HG02973 (cell line): ENCODE data around the gene SNN.

Source experiments
- ATAC-seq: cut with Tn5 transposase; IDR thresholded peaks from one replicate; pipeline ENCODE4 v1.9.1; 2021; ENCODE audit warnings: moderate library complexity; ENCODE audit not compliant: unreplicated experiment

SNN gene

DNA sequence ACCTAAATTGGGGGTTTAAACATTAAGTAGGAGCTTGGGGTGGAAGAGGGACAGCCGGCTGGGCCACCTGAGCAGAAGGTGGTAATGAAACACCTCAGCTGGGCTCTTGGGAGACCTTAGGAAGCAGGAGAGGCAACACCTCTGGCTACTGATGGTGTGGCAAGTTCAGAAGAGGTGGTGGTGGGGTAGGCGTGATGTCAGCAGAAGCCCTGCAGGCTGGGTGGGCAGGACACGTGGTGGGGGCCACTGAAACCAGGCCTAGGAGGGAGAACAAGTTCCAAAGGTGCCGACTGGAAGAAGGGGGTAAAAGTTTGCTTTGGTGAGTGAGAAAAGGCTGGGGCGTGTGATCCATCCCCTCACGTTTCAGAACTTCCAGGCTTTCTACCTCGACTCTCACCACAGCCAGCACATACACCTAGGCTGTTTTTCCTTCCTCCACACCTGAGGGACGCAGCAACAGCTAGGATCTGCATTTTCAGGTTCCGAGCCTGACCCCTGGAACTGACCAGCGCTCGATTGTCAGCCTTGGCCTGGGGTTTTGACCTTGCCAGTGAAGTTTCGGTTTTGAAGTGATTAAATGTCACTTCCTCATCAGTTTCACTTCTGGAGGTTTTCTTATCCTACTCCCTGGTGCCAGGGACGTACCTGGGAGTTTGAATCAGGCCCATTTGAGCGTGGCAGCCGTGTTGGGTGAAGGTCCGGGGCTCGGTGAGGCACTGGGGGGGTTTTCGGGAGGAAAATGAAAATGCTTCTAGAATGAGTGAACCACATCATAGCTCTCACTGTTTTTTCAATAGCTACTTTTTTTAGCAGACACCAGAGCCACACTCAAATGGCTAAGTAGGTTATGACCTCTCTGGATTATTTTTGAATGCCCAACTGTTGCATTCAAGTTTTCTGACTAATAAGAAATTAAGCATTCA, 10.0 kb downstream of the SNN start:
- ATAC-seq = no peak

DNA sequence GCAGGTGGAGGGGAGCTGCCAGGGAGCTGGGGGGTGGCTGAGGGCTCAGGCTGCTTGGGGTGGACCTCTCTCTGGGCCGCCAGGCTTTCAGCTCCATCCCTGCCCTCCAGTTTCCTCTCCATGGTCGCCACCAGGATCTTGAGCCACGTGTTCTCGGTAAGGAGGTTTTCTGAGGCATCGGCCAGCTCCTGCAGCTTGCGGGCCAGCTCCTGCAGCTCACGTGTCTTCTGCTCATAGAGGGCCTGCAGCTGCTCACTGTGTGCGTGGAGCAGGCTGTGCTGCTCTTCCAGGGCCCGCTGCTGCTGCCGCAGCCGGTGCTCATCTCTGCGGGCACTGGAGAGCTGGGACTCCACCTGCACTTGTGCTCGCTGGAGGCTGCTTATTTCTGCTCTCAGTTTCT, 11.0 kb downstream of the SNN start:
- no peak for ATAC-seq

DNA sequence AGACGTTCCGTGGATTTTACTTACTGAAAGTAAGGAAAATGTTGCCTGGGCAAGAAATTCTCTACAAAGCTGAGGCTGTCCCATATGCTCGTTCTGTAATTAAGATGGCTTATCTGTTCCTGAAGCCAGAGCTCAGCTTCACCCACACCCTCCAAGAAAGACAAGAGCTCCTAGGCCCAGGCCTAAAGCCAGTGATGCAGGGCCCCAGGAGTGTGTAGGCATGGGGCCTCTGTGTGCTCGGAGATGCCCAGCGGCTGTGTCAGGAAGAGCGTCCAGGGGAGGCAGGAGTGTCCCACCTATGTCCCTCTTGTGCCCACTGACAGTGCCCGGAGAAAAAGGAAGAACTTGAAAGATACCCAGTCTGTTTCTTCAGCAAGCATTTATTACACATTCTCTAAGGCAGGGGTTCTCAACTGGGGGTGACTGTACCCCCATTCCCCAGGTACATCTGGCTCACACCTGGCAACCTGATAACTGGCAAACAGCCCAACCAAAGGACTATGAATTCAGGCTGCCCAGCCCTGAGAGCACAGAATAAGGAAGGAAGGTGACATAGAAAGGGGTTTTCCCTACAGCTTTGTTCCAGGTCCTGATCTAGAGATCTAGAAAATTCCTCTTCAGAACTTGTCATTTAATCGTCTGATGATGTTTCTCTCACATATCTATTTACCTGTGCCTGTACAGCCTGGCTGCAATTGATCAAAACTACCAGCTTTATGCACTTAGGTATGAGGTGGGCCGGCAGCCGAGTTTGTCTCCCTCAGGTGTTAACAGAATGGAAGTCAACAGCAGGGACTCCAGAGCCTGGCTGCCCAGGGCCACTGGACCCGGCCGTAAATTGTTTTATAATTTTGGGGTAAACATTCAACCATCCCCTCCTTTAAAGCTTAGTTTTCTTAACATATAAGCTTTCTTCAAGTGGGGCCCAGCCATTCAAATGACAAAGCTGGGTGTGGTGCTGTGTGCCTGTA, 12.0 kb downstream of the SNN start:
- no peak for ATAC-seq

DNA sequence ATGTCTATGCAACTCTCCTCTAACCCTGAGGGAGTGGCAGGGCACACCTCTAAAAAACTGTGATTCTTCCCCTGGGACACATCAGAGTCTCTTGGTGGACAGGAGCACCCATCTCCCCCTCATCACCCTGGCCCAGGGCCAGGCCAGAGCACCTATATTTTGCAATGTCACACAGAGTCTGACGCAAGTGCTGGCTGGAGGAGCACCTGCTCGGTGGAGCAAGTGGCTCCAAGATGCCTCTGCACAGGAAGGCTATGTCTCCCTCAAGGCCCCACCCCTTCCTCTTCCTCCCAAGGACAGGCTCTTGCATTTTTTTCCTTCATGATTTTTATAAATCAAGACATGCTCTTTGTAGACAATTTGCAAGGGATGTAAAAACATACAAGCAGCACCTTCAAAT, 13.3 kb downstream of the SNN start:
- no peak for ATAC-seq

DNA sequence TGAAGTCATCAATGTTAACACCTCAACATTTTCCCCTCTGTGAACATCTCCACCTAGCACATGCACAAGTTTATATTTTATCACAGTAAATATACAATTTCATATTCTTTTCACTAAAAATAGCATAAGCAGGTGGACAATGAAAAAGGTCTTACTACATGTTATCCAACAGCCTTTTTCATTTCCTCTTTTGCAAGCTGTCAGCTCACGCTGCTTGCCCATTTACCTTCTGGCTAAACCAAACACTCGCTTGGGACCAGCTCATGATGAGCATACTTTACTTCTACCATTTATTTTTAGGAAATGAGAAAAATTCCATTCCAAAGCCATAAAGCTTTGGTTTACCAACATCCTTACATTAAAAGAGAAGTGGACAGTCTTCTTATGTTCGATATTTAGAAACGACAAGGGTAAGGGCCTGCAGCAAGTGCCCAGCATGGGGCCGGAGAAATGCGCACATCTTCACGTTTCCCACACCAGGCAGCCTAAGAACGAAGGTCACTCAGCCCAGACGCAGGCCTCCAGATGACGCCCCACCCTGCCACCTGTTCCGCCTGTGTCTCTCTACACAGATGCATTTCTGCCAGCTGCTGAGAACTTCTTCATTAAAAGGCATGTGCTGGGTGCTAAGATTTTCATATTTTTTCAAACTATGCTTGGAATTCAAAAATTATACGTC, 13.9 kb downstream of the SNN start:
- ATAC-seq = peak; percentile 42

DNA sequence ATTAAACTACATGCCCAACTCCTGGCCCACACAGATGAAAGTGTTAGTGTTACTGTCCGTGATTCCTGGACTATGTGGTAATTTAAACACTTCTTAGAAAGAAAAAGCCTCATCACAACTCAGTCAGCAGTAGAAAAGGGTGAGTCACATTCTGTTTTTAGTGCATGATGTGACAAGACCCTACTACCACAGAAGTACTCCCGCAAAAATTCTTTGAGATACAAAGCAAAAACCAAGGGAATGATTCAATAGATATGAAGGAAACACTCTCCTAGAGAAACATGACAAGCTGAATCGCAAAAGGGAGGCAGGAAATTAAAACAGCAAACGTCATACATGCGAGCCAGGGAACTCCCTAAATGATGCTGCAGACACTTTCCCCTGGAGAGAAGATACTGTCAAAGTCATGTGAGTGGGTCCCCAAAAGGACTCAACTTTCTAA, 14.4 kb downstream of the SNN start:
- peak; percentile 31 for ATAC-seq

DNA sequence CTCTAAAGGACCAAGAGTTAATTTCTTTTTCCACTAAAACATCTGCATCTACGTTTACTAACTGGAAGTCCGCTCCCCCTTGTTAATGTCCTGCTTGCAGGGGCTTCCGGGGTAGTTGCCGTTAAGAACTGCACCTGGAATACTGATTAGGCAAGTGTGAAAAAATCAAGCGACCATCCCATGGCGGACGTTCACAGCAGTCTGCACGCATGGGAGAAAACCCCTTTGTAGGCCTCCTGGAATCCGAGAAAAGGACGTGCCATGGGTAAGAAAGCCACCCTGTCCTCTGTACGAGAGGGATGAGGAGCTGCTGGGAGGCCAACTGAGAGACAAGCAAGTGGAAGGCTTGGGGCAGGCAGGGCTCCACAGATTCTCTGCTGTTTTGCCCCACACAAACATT, 14.9 kb downstream of the SNN start:
- no peak for ATAC-seq

DNA sequence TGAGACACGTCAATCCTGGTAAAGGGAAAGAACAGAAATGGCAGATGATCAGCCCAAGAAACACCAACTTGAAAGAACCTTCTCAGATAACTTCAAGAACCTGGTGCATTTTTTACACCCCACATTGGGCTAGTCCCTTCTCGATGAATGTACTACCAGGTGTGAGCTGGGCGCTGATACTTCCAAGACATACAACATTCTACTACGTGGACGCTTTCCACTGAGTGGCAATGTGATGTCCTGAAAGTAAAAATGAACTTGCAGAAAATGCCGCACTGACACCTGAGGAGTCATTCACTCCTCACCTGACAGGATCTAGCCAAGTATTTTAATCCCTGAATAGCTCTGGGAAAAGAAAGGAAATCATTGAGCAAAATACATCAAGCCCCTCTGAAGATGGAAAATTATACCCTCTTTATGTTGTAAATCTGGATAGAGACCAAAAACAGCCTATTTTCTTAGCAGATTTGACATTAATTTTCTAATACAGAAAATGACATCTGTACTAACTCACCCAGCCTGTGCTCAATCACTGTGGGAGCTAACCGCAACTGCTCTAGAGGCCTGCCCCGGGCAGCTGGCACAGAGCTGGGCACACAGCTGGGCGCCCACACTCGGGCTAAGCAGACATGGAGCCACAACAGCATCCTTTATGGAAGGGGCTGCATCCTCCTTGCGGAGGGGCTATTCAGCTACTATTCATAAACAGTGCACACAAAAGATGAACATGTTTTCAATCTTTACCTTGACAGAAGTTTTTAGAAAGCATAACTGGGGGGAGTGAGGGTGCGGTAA, 16.2 kb downstream of the SNN start:
- ATAC-seq = no peak

DNA sequence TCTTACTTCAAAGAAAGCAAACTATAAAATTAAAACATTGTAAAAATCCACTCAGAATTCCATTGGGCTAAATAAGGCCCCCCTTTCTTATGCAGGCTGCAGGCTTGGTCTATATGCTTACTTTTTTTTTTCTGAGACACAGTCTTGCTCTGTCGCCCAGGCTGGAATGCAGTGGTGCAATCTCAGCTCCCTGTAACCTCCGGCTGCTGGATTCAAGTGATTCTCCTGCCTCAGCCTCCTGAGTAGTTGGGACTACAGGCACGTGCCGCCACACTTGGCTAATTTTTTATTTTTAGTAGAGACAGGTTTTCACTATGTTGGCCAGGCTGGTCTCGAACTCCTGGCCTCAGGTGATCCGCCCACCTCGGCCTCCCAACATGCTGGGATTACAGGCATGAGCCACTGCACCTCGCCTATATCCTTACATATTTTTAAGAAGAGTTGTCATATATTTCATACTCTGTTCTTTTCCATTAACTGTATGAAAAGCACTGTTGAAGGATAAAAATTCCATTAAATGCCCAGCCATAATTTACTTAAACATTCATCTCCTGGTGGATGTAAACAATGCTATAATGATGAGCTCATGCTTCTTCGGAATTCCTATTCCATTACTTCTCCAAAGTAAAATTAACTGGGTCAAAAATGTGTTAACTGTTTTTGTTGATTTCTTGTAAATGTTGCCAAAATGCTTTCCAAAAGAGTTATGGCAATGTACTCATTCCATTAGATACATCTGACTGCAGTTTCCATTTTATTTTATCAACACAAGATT, 17.8 kb downstream of the SNN start:
- no peak for ATAC-seq

DNA sequence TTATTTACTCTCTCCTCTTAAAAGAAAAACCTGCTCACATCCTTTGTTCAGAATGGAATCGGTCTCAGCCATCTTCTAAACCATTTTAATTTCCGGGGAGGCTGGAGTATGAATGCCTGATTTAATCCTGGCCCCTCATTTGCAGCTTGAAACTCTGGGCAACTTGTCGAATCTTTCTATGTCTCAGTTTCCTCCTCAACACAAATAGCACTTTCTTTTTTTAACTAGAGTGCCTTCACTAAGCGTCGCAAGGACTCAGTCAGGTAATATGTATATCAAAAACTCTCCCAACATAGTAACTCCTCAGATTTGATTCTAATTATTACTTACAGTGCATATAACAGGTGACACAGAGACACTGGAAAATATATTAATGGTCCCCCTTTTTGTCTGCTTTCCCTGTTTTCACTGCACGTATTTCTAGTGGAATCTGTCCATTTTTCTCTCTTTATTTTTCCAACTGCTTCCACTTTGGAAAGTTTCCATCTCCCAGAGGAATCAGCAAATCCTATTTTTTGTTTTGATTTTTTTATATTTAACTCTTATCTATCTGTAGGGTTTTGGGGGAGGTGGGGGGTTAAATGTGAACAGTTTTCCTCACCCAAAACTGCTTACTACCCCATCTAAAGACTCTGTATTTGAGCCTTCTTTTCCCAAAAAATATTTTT, 18.6 kb downstream of the SNN start:
- no peak for ATAC-seq

DNA sequence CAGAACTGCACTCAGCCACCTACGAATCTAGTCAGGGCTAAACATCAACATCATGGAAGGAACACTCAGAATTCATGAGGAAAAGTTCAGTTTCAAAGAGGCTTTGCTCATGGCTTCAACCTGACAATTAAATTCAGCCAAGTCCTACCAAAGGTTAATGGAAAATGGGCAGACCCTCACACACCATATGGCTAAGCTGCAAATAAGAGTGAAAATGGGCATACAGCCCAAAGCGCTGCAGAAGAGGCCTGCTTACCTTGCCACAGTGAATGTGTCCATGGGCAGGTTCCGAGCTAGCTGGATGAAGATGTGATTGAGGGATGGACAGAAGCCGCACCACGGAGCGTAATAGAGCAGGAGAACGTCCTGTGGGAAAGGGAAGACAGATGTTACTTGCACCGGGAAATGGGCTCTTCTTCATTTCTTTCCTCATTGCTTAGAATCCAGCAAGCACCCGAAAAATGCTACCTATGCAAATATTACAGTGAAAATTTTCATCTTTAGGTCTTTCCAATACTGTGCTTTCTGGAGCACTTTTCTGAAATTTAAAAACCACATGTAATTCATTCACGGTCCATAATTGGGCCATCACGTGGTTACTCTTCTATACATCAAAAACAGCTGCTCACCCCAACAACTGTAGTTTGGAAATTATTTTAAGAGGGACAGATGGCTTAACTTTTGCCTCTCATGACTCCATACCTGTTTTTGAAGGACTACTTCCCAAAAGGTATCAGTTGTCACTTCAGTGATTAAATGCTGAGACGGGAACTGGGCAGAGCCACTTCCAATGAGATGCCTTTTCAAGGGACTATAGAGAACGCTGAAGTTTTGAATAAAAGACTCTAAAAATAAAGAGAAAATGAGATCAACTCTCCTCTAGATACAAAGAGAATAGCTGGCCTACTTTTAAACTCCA, 19.6 kb downstream of the SNN start:
- ATAC-seq = no peak

DNA sequence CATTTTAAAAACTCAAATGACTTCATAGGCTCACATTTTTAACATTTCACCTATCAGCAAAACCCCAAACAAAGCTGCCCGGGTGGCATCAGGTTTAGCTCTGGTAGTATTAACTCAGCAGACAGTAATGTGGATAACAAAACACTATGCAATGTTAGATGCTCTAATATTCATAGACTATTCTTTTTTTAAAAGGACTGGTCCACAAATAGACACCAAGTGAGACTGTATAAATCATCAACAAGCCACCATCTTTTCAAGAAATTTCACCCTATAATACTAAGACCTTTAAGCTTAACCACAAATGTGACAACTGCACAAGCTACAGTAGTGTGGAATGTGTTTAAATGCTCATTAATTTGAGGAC, 20.2 kb downstream of the SNN start:
- no peak for ATAC-seq

DNA sequence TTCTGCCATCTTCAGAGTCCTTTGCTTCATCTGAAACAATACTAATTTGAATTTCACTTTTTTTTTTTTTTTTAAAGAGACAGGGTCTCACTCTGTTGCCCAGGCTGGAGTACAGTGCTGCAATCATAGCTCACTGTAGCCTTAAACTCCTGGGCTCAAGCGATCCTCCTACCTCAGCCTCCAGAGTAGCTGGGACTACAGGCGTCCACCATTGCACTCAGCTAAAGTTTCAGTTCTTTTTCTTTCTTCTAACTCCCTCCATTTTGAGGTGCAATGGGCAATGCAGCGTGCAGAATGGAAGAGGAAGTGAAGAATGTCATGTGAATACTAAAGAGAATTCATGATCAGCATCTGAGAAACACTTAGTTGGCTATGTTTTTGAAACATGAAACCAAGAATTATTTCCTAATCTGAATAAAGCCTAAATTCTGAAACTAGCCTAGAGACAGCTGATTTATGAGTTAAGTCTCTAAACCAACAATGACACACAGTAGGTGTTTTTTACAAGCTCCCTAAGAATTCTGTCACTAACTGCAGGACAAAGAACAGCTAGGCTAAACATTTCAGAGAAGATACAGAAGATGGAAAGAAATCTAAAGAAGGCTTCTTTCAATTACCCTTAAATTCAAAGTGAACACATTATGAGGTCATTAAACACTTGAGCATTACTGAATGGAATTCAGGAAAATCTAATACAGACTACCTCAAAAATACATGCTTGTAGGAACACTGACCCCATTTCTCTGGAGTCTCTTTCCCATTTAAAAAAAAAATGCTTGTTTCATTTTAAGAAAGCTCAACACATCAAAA, 21.0 kb downstream of the SNN start:
- ATAC-seq = peak; percentile 71

DNA sequence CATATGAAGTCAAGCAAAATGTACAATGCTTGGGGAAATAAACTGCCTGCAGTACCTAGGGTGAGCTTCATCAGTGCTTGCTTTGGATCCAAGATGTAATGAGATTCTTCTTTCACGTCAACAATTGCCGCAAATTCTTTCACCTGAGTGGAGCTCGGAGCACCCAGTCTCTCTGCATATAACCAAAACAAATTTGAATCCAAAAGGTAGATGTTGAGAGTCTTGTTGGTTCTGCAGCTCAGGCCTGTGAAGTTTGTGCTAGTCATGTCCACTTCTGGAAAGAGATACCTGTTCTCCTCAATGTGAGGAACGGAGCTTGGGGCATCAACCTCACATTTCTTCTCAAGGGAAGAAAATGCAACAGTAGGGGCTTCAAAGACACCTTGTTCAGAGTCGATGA, 23.0 kb downstream of the SNN start:
- no peak for ATAC-seq

DNA sequence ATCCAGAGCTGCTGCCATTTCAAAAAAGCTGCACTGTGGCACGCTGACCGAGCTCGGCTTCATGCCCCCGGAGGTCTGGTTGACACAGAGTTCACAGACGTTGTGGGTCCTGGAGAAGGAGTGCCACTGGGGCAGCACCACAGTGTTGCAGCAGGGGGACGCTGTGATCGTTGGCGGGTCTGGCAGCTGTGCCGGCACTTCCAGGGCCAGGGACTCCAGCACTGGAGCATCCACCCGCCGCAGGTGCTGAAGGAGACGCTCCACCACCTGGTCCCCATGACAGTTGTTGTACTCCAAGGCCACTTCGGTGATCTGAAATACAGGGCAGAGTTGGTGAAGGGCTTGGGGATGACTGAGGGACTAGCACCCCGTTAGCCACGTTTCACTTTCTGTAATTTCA, 23.5 kb downstream of the SNN start:
- no peak for ATAC-seq

DNA sequence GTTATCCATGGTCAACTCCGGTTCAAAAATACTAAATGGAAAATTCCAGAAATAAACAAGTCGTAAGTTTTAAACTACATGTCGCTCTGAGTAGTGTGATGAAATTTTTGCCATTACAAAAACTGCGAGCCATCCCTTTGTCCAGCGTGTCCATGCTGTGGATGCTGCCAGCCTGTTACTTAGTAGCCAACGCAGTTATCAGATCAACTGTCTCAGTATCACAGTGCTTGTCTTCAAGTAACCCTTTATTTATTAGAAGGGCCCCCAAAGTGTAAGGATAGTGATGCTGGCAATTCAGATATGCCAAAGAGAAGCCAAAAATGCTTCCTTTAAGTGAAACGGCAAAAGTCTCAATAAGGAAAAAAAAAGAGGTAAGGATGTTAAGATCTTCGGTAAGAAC, 23.9 kb downstream of the SNN start:
- ATAC-seq = no peak

DNA sequence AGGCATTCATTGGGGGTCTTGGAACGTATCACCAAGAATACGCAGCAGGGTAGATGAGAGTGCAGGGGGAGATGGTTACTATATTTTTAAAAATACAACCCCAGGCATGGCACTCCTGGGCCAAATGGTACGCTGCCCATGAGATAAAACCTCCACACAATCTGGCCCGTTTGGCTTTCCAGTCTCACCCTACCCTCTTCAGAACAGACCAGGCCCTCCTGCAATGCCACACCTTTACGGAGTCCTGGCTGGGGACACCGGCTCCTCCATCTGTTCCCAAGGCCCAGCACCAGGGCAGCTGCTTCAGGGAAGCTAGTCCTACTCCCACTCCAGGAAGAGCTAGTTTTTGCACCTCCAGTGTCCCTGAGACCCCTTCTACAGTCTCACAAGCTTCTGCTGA, 24.4 kb downstream of the SNN start:
- no peak for ATAC-seq
